HG03571 (cell line): ENCODE results near the gene KLHDC4.

Source experiments
- ATAC-seq: cut with Tn5 transposase; IDR thresholded peaks from one replicate; pipeline ENCODE4 v1.9.1; 2021; ENCODE audit not compliant: unreplicated experiment

The KLHDC4 gene

GRCh38 chr16:87662254-87663204, 103.3 kb downstream of the KLHDC4 start:
- ATAC-seq, result no peak

- no peak for ATAC-seq
These were observed 104.2 kb downstream of the KLHDC4 start for GRCh38 chr16:87661561-87661960.

GRCh38 chr16:87658564-87659225, 107.1 kb downstream of the KLHDC4 start:
- ATAC-seq, result no peak
